GM12891 (cell line): Measurements from ENCODE around the gene CUTA.

Experiments used
- PAX5 ChIP-seq: IDR thresholded peaks from 2 replicates; pipeline ENCODE4 v1.6.1; 2011; ENCODE audit warnings: low read length, moderate library complexity, mild to moderate bottlenecking; ENCODE audit not compliant: insufficient read depth, severe bottlenecking
- POLR2A ChIP-seq: IDR thresholded peaks from 2 replicates; pipeline ENCODE4 v1.6.1; 2011; ENCODE audit warnings: low read depth, low read length, control low read depth
- POLR2AphosphoS5 ChIP-seq: IDR thresholded peaks from 2 replicates; pipeline ENCODE4 v1.6.1; 2011; ENCODE audit warnings: low read depth, low read length, control low read depth
- POU2F2 ChIP-seq: IDR thresholded peaks from 2 replicates; pipeline ENCODE4 v1.6.1; 2011; ENCODE audit warnings: low read depth, mild to moderate bottlenecking, control low read depth, low read length, moderate library complexity
- SPI1 ChIP-seq: IDR thresholded peaks from 2 replicates; pipeline ENCODE4 v1.6.1; 2011; ENCODE audit warnings: low read depth, low read length, control low read depth
- TAF1 ChIP-seq: IDR thresholded peaks from 2 replicates; pipeline ENCODE4 v1.6.1; 2011; ENCODE audit warnings: low read depth, low read length, control low read depth

DNA sequence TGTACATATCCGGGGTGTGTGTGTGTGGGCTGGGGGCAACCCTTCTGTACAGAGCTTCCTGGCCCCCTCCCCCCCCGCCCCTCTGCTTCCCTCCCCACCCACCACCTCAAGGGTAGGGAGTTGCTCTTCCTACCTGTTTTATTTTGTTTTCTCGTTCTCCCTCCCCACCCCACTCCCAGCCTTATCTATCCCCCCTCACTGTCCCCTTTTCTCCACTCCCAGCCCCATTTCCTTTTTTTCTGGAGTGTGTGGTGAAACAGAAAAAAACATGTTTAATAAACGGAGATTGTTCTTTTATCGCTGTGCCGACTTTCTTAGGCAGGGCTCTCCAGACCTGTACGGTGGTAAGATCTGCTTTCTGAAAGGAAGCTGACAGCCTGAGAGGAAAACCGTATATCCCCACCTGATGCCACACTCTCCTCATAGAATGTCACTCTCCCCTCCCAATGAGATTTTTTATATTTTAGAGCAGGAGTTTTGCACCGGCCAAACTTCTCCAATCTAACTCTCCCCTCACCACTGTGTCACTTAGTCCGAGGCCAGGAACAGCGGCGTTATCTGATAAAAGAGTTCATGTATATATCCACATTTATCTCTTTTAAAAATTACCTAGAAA is 35.6 kb upstream of the CUTA start:
- TF ChIP-seq POLR2A (no peak), POLR2AphosphoS5 (no peak), TAF1 (no peak), POU2F2 (no peak), PAX5 (no peak), SPI1 (no peak)
